ENCODE results near the gene CCNF. TPM values are rescaled to one million over a fixed set of nuclear protein-coding genes. Genes with fewer than 3 reads are reported as not detected.

The CCNF gene
- total RNA-seq, 2 experiments from 2014 or later: 84.2 to 103 TPM

GRCh38 chr16:2482249-2482648 is 53.0 kb downstream of the CCNF start:
- CTCF ChIA-PET: interaction anchor here (1.2 to 1.6 kb wide), 2 partner anchors 14 to 19 kb away, joined by 4 to 10 read pairs; no protein-coding TSS in a partner anchor
- H3K4me3 Mint-ChIP-seq: no peak overlapping the region
- no peak overlapping the region for H3K27ac Mint-ChIP-seq
- DNase-seq (no peak), ATAC-seq (no peak)
- no peaks in the 10 kb centered on the region for H3K36me3 Mint-ChIP-seq
- H3K27me3 Mint-ChIP-seq: no peaks in the 10 kb centered on the region
- H3K9me3 Mint-ChIP-seq (ENCODE audit: low read depth): no peaks in the 10 kb centered on the region
- H3K4me1 Mint-ChIP-seq: peaks cover 12% of the 10 kb centered on the region

- Mint-ChIP-seq H3K36me3 (no peaks in the 10 kb centered on the region), H3K4me3 (no peak overlapping the region), H3K27me3 (no peaks in the 10 kb centered on the region), H3K4me1 (peaks cover 17% of the 10 kb centered on the region), H3K9me3 (ENCODE audit: low read depth) (no peaks in the 10 kb centered on the region), H3K27ac (no peak overlapping the region)
- CTCF ChIA-PET: interaction anchor here (1.2 to 1.6 kb wide), 2 partner anchors 13 to 18 kb away, joined by 4 to 10 read pairs; no protein-coding TSS in a partner anchor
- DNase-seq: no peak
- ATAC-seq: no peak
Measured at GRCh38 chr16:2482708-2483534, 53.7 kb downstream of the CCNF start.

- peaks cover 17% of the 10 kb centered on the region for H3K4me1 Mint-ChIP-seq
- ATAC-seq (no peak), DNase-seq (no peak)
- no peaks in the 10 kb centered on the region for H3K27me3 Mint-ChIP-seq
- H3K36me3 Mint-ChIP-seq: no peaks in the 10 kb centered on the region
- no peaks in the 10 kb centered on the region for H3K9me3 Mint-ChIP-seq (ENCODE audit: low read depth)
- CTCF ChIA-PET: interaction anchor here (0.9 kb wide), 1 partner anchor 17 kb away, joined by 3 read pairs; no protein-coding TSS in a partner anchor
- no peak overlapping the region for H3K27ac Mint-ChIP-seq
- no peak overlapping the region for H3K4me3 Mint-ChIP-seq
Measured at GRCh38 chr16:2483939-2484897, 55.0 kb downstream of the CCNF start.

GRCh38 chr16:2484898-2485508 is 55.8 kb downstream of the CCNF start:
- Mint-ChIP-seq H3K36me3 (no peaks in the 10 kb centered on the region), H3K9me3 (ENCODE audit: low read depth) (no peaks in the 10 kb centered on the region), H3K27me3 (no peaks in the 10 kb centered on the region), H3K27ac (no peak overlapping the region), H3K4me3 (no peak overlapping the region), H3K4me1 (peaks cover 17% of the 10 kb centered on the region)
- CTCF ChIA-PET: interaction anchor here (0.9 to 2.1 kb wide), 2 partner anchors 11 to 16 kb away, joined by 3 to 9 read pairs; partner anchors contain the start of gene TBC1D24
- DNase-seq (no peak), ATAC-seq (no peak)

- Mint-ChIP-seq H3K27me3 (no peaks in the 10 kb centered on the region), H3K4me3 (no peak overlapping the region), H3K27ac (no peak overlapping the region), H3K36me3 (no peaks in the 10 kb centered on the region), H3K4me1 (peaks cover 17% of the 10 kb centered on the region), H3K9me3 (ENCODE audit: low read depth) (no peaks in the 10 kb centered on the region)
- ATAC-seq: no peak
- DNase-seq: no peak
- CTCF ChIA-PET: interaction anchor here (0.7 to 2.4 kb wide), 6 partner anchors 12 to 146 kb away, joined by 3 to 10 read pairs (median 6); partner anchors contain the start of genes ABCA3 and TBC1D24
Measured at GRCh38 chr16:2485811-2486507, 56.7 kb downstream of the CCNF start.

GRCh38 chr16:2486645-2487516 is 57.6 kb downstream of the CCNF start:
- no peaks in the 10 kb centered on the region for H3K9me3 Mint-ChIP-seq (ENCODE audit: low read depth)
- no peak overlapping the region for H3K27ac Mint-ChIP-seq
- H3K4me1 Mint-ChIP-seq: peaks cover 17% of the 10 kb centered on the region
- no peaks in the 10 kb centered on the region for H3K36me3 Mint-ChIP-seq
- ATAC-seq (peak; percentile 86), DNase-seq (peak; percentile 76)
- H3K27me3 Mint-ChIP-seq: no peaks in the 10 kb centered on the region
- no peak overlapping the region for H3K4me3 Mint-ChIP-seq
- CTCF ChIA-PET: interaction anchor here (0.7 to 2.4 kb wide), 7 partner anchors 13 to 182 kb away, joined by 3 to 10 read pairs (median 5); partner anchors contain the start of genes ABCA3 and TBC1D24

- peaks cover 17% of the 10 kb centered on the region for H3K4me1 Mint-ChIP-seq
- no peaks in the 10 kb centered on the region for H3K9me3 Mint-ChIP-seq (ENCODE audit: low read depth)
- CTCF ChIA-PET: interaction anchor here (1.1 to 2.4 kb wide), 3 partner anchors 13 to 147 kb away, joined by 4 to 10 read pairs (median 8); partner anchors contain the start of gene ABCA3
- no peak overlapping the region for H3K4me3 Mint-ChIP-seq
- no peak overlapping the region for H3K27ac Mint-ChIP-seq
- no peaks in the 10 kb centered on the region for H3K36me3 Mint-ChIP-seq
- ATAC-seq: no peak
- DNase-seq: no peak
- H3K27me3 Mint-ChIP-seq: no peaks in the 10 kb centered on the region
Measured at GRCh38 chr16:2487517-2487842, 58.2 kb downstream of the CCNF start.

GRCh38 chr16:2487903-2488531 is 58.8 kb downstream of the CCNF start:
- ATAC-seq (no peak), DNase-seq (no peak)
- H3K27me3 Mint-ChIP-seq: no peaks in the 10 kb centered on the region
- CTCF ChIA-PET: interaction anchor here (0.7 to 2.9 kb wide), 7 partner anchors 11 to 148 kb away, joined by 3 to 10 read pairs (median 6); partner anchors contain the start of genes ABCA3 and TBC1D24
- no peak overlapping the region for H3K27ac Mint-ChIP-seq
- peaks cover 17% of the 10 kb centered on the region for H3K4me1 Mint-ChIP-seq
- no peak overlapping the region for H3K4me3 Mint-ChIP-seq
- H3K9me3 Mint-ChIP-seq (ENCODE audit: low read depth): no peaks in the 10 kb centered on the region
- no peaks in the 10 kb centered on the region for H3K36me3 Mint-ChIP-seq

GRCh38 chr16:2489581-2489980 is 60.3 kb downstream of the CCNF start:
- Mint-ChIP-seq H3K4me1 (peaks cover 17% of the 10 kb centered on the region), H3K36me3 (no peaks in the 10 kb centered on the region), H3K9me3 (ENCODE audit: low read depth) (no peaks in the 10 kb centered on the region), H3K27me3 (no peaks in the 10 kb centered on the region), H3K27ac (no peak overlapping the region), H3K4me3 (no peak overlapping the region)
- CTCF ChIA-PET: interaction anchor here (1.7 to 2.9 kb wide), 3 partner anchors 11 to 15 kb away, joined by 4 to 10 read pairs (median 6); partner anchors contain the start of gene TBC1D24
- ATAC-seq: no peak
- no peak for DNase-seq

GRCh38 chr16:2490190-2491105 is 61.2 kb downstream of the CCNF start:
- Mint-ChIP-seq H3K4me1 (peaks cover 17% of the 10 kb centered on the region), H3K36me3 (no peaks in the 10 kb centered on the region), H3K9me3 (ENCODE audit: low read depth) (no peaks in the 10 kb centered on the region), H3K27ac (no peak overlapping the region), H3K27me3 (no peaks in the 10 kb centered on the region), H3K4me3 (no peak overlapping the region)
- ATAC-seq (no peak), DNase-seq (no peak)
- CTCF ChIA-PET: interaction anchor here (1.9 to 2.9 kb wide), 2 partner anchors 10 to 13 kb away, joined by 4 to 10 read pairs; no protein-coding TSS in a partner anchor
